OCI-LY1 (cell line): ENCODE measurements around the gene RNPEPL1.

Experiments used
- EZH2 ChIP-seq: fragments of 200-600 bp; sonication (generic), shearing (Covaris generic); IDR thresholded peaks from 2 replicates; pipeline ENCODE4 v1.8.0; 2017; ENCODE audit warnings: borderline replicate concordance, mixed run types, mild to moderate bottlenecking, antibody characterized with exemption, low read length, moderate library complexity, mixed read lengths
- TF ChIP-seq, protein P1 (sequence below): fragments of 200-600 bp; sonication (generic), shearing (Covaris generic); IDR thresholded peaks from 2 replicates; pipeline ENCODE4 v1.5.1; 2017; ENCODE audit warnings: mild to moderate bottlenecking, antibody characterized with exemption, low read length, moderate library complexity, mixed read lengths

DNA sequence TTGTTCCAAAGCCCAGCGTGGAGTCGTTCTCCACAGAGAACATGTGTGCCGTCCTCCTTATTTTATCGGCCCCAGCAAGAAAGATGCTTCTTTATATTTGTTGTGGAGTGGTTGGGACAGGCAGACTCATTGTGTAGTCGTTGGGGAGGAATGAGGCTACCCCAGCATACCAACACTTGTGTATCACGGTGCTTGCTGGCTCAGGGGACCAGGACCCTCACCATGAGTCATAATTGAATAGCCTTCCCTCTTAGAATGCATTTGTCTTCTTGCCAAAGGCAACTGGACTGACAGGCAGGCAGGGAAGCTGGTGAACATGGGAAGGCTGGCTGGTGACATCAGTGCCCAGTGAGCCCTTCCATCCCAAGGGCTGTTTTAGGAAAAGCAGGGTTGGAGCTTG lies 22.9 kb downstream of the RNPEPL1 start:
- TF ChIP-seq, protein P1, sequence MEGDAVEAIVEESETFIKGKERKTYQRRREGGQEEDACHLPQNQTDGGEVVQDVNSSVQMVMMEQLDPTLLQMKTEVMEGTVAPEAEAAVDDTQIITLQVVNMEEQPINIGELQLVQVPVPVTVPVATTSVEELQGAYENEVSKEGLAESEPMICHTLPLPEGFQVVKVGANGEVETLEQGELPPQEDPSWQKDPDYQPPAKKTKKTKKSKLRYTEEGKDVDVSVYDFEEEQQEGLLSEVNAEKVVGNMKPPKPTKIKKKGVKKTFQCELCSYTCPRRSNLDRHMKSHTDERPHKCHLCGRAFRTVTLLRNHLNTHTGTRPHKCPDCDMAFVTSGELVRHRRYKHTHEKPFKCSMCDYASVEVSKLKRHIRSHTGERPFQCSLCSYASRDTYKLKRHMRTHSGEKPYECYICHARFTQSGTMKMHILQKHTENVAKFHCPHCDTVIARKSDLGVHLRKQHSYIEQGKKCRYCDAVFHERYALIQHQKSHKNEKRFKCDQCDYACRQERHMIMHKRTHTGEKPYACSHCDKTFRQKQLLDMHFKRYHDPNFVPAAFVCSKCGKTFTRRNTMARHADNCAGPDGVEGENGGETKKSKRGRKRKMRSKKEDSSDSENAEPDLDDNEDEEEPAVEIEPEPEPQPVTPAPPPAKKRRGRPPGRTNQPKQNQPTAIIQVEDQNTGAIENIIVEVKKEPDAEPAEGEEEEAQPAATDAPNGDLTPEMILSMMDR: no peak
- no peak for TF ChIP-seq EZH2
